Keratinocyte (primary cell): ENCODE measurements around the gene ABHD5. TPM values are rescaled to one million over a fixed set of nuclear protein-coding genes. Genes with fewer than 3 reads are reported as not detected.

Source experiments
- DNase-seq: peaks from one replicate; pipeline ENCODE4 v3.0.0-alpha.2; 2011; ENCODE audit warnings: low read depth, missing footprints, low spot score
- FAIRE-seq: peaks from 2 replicates; lab custom pipeline; 2011; peaks lifted over from hg19 to GRCh38; lab: Jason Lieb, UNC
- H2AFZ ChIP-seq: 2 replicates; pipeline ENCODE4 v1.6.0; 2012; ENCODE audit warnings: low read length, control low read depth, inconsistent platforms; ENCODE audit not compliant: control insufficient read depth
- H3K27ac ChIP-seq: 2 replicates; pipeline ENCODE4 v1.5.1; 2011; ENCODE audit warnings: low read length; ENCODE audit not compliant: control insufficient read depth, insufficient read depth
- H3K27me3 ChIP-seq: 3 replicates; pipeline ENCODE4 v1.6.0; 2011; ENCODE audit warnings: low read length; ENCODE audit not compliant: control insufficient read depth, insufficient read depth; ENCODE audit errors: extremely low read depth
- H3K36me3 ChIP-seq, 2 experiments: 2 replicates in 1 of 2; 3 replicates in 1 of 2; pipeline ENCODE4 v1.5.1; 2011; ENCODE audit warnings: low read length in 2 of 2, mild to moderate bottlenecking in 1 of 2; ENCODE audit not compliant: control insufficient read depth in 2 of 2, insufficient read depth in 2 of 2; ENCODE audit errors: extremely low read depth in 1 of 2
- H3K4me1 ChIP-seq: 3 replicates; pipeline ENCODE4 v1.5.1; 2011; ENCODE audit warnings: low read length; ENCODE audit not compliant: control insufficient read depth, insufficient read depth; ENCODE audit errors: extremely low read depth
- H3K4me2 ChIP-seq: 3 replicates; pipeline ENCODE4 v1.6.0; 2011; ENCODE audit warnings: low read depth, low read length; ENCODE audit not compliant: control insufficient read depth, insufficient read depth; ENCODE audit errors: extremely low read depth
- H3K4me3 ChIP-seq, 3 experiments: fragments of 200-600 bp in 1 of 3; sonication (generic) in 1 of 3; 2 replicates in 2 of 3; 3 replicates in 1 of 3; pipeline ENCODE4 v1.5.1; 2011 to 2016; ENCODE audit warnings: low read length in 3 of 3, mild to moderate bottlenecking in 3 of 3, control low read depth in 2 of 3, inconsistent platforms in 1 of 3, low read depth in 1 of 3, mixed read lengths in 1 of 3, mixed run types in 1 of 3, moderate library complexity in 1 of 3; ENCODE audit not compliant: control insufficient read depth in 2 of 3, insufficient read depth in 2 of 3; ENCODE audit errors: extremely low read depth in 1 of 3
- H3K79me2 ChIP-seq: 2 replicates; pipeline ENCODE4 v1.6.0; 2012; ENCODE audit warnings: low read length; ENCODE audit not compliant: control insufficient read depth, insufficient read depth
- H3K9ac ChIP-seq: 3 replicates; pipeline ENCODE4 v1.6.0; 2011; ENCODE audit warnings: low read length; ENCODE audit not compliant: control insufficient read depth, insufficient read depth; ENCODE audit errors: extremely low read depth
- H3K9me1 ChIP-seq: 3 replicates; pipeline ENCODE4 v1.6.0; 2011; ENCODE audit warnings: low read length; ENCODE audit not compliant: control insufficient read depth, insufficient read depth; ENCODE audit errors: extremely low read depth
- H3K9me3 ChIP-seq: 2 replicates; pipeline ENCODE4 v1.5.1; 2012; ENCODE audit warnings: low read depth, low read length; ENCODE audit not compliant: control insufficient read depth
- H4K20me1 ChIP-seq: 3 replicates; pipeline ENCODE4 v1.6.0; 2011; ENCODE audit warnings: low read length; ENCODE audit not compliant: control insufficient read depth, insufficient read depth; ENCODE audit errors: extremely low read depth
- CTCF ChIP-seq, 3 experiments: IDR thresholded peaks in 1 of 3; conservative IDR thresholded peaks in 1 of 3; optimal IDR thresholded peaks in 1 of 3; 2 replicates in 2 of 3; 3 replicates in 1 of 3; pipeline versions ENCODE3 to v1.5.1; 2011; ENCODE audit warnings: low read length in 3 of 3, mild to moderate bottlenecking in 3 of 3, moderate library complexity in 2 of 3, control low read depth in 1 of 3, inconsistent platforms in 1 of 3; ENCODE audit not compliant: insufficient read depth in 2 of 3; ENCODE audit errors: extremely low read depth in 1 of 3
- EZH2 ChIP-seq: IDR thresholded peaks from one replicate; pipeline ENCODE4 v1.6.1; 2012; ENCODE audit warnings: inconsistent platforms, mild to moderate bottlenecking, low read length, moderate library complexity
- dilution Hi-C: fragments of 300-500 bp; cut with MboI; formaldehyde crosslinking; loops from one replicate; pipeline ENCODE4 v1.7.0; 2020; ENCODE audit warnings: low sequenced_read_pairs; ENCODE audit not compliant: extremely low pct_ligation_motif_present
- polyA plus RNA-seq, 5 experiments: library from polyadenylated mRNA; depleted of rRNA in 3 of 5; stranded (reverse) in 3 of 5; stranded (forward) in 1 of 5; unstranded in 1 of 5; fragments of >200 nt; gene quantifications; 1 replicate in 1 of 5; 2 replicates in 3 of 5; 3 replicates in 1 of 5; pipeline versions ENCODE4 v1.2.1 to v1.2.3, GENCODE V29; 2011 to 2012; ENCODE audit warnings: missing spikeins in 2 of 5, low read depth in 1 of 5, low replicate concordance in 1 of 5

The ABHD5 gene
- polyA plus RNA-seq, 1 donor (not counting 4 experiments of a cell fraction or from before 2014, with no cell fraction given) = 26.8 TPM

DNA sequence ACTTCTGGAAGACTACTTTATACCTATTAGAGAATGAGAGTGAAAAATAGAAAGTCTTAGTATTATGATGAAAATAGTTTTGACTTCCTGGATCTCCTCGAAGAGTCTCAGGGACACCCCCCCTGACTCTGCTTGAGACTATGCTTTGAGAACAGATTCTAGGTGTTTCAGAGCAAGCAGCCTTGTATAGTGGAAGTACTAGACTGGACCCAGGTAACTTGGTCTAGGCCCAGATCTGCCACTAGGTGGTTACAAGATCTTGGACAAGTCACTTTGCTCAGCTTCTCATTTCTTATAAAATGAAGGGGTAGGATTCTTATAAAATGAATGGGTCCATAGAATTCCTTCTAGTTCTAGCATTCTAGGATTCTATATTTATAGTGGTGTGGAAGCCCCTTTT, 9.1 kb downstream of the ABHD5 start:
- dilution Hi-C loops = no loop called here
- H3K79me2 ChIP-seq = peaks cover 13% of the 10 kb centered on the region
- FAIRE-seq = peak; percentile 29

GRCh38 chr3:43704697-43705096, 14.0 kb downstream of the ABHD5 start:
- no peak overlapping the region for H2AFZ ChIP-seq
- dilution Hi-C loops = no loop called here
- no peak overlapping the region for H3K9ac ChIP-seq
- H3K79me2 ChIP-seq = no peaks in the 10 kb centered on the region
- H3K4me3 ChIP-seq = no peak overlapping the region
- H3K36me3 ChIP-seq = peaks cover 7 to 11% of the 10 kb centered on the region in 2 experiments
- no peaks in the 10 kb centered on the region for H4K20me1 ChIP-seq
- H3K4me2 ChIP-seq = no peak overlapping the region
- no peaks in the 10 kb centered on the region for H3K9me1 ChIP-seq
- DNase-seq (no peak), FAIRE-seq (no peak)
- H3K4me1 ChIP-seq = peaks cover 15% of the 10 kb centered on the region
- TF ChIP-seq CTCF (optimal IDR thresholded peaks at IDR 0.05 in 1 of 3, IDR thresholded peaks at IDR 0.05 in 1 of 3, conservative IDR thresholded peaks at IDR 0.05 in 1 of 3; ENCODE audit: extremely low read depth in 1 of 3, insufficient read depth in 2 of 3, low read length in 3 of 3) = no peak
- H3K27me3 ChIP-seq = no peaks in the 10 kb centered on the region
- no peaks in the 10 kb centered on the region for H3K9me3 ChIP-seq
- no peak overlapping the region for H3K27ac ChIP-seq

More for the DNA sequence above, 9.1 kb downstream of the ABHD5 start:
- DNase-seq = peak; percentile 17
- Histone ChIP-seq H3K36me3 (peaks cover 7% of the 10 kb centered on the region in 2 experiments), H3K4me1 (peaks cover 3% of the 10 kb centered on the region), H3K4me2 (no peak overlapping the region), H3K9me1 (no peaks in the 10 kb centered on the region), H3K9me3 (no peaks in the 10 kb centered on the region), H4K20me1 (no peaks in the 10 kb centered on the region), H2AFZ (no peak overlapping the region), H3K27ac (no peak overlapping the region), H3K4me3 (no peak overlapping the region), H3K9ac (no peak overlapping the region), H3K27me3 (no peaks in the 10 kb centered on the region)
- TF ChIP-seq CTCF (optimal IDR thresholded peaks at IDR 0.05 in 1 of 3, IDR thresholded peaks at IDR 0.05 in 1 of 3, conservative IDR thresholded peaks at IDR 0.05 in 1 of 3; ENCODE audit: extremely low read depth in 1 of 3, insufficient read depth in 2 of 3, low read length in 3 of 3) (peak; percentile 48 to 53 (median 52)), EZH2 (no peak)
